Body of pancreas (tissue), 4 donors: ENCODE results near the gene USPL1. TPM values are rescaled to one million over a fixed set of nuclear protein-coding genes. Genes with fewer than 3 reads are reported as not detected.

ENCODE experiments used
- ATAC-seq: fragments of 150-250 bp; one replicate; pipeline ENCODE4 v1.9.1; 2016
- DNase-seq, 4 donors: peaks; one replicate each; pipeline ENCODE4 v3.0.0-alpha.2; 2019
- H3K27ac ChIP-seq, 4 donors: fragments of 200-600 bp; sonication (generic); 1 replicate in 3 of 4; 2 replicates in 1 of 4; pipeline versions ENCODE4 v1.5.1 to v1.6.1; 2016 to 2019; ENCODE audit warnings: mild to moderate bottlenecking in 1 of 4, mixed read lengths in 1 of 4, moderate library complexity in 1 of 4
- H3K27me3 ChIP-seq, 2 donors: fragments of 200-600 bp; sonication (generic); one replicate each; pipeline ENCODE4 v1.6.0; 2016; ENCODE audit warnings: mild to moderate bottlenecking in 1 of 2
- H3K36me3 ChIP-seq, 2 donors: fragments of 200-600 bp; sonication (generic); replicated peaks in 1 of 2; 2 replicates each; pipeline ENCODE4 v1.5.1; 2016; ENCODE audit warnings: low read depth in 2 of 2; ENCODE audit not compliant: insufficient read depth in 1 of 2
- H3K4me1 ChIP-seq: fragments of 200-600 bp; sonication (generic); one replicate; pipeline ENCODE4 v1.6.0; 2016
- H3K4me3 ChIP-seq, 2 donors: fragments of 200-600 bp; sonication (generic); 1 replicate in 1 of 2; 2 replicates in 1 of 2; pipeline ENCODE4 v1.5.1; 2016 to 2019
- H3K9me3 ChIP-seq, 3 donors: fragments of 200-600 bp; sonication (generic); 1 replicate in 2 of 3; 2 replicates in 1 of 3; pipeline ENCODE4 v1.5.1; 2016
- POLR2A ChIP-seq, 3 donors: fragments of 450-650 bp; IDR thresholded peaks; one replicate each; pipeline ENCODE4 v1.6.1; 2016; ENCODE audit warnings: antibody characterized with exemption in 3 of 3, mild to moderate bottlenecking in 2 of 3
- WGBS, 2 donors: methylation state at CpG; one replicate each; pipeline ENCODE4 v1.1.5; 2017; 5-methylcytosine and 5-hydroxymethylcytosine counted together
- intact Hi-C: fragments of 100-400 bp; cut with DNase I; formaldehyde crosslinking; loops from one replicate; pipeline ENCODE4 v1.15.1; 2023
- total RNA-seq, 2 donors: library from RNA; depleted of rRNA; stranded (reverse); fragments of >200 nt; gene quantifications; one replicate each; pipeline ENCODE4 v1.1.0, GENCODE V29; 2016
- TF ChIP-seq, protein P1 (sequence below), 7 experiments: fragments of 450-650 bp in 4 of 7; fragments of 200-600 bp in 3 of 7; sonication (generic) in 3 of 7; IDR thresholded peaks; one replicate each; pipeline ENCODE4 v1.5.1; 2016 to 2019; ENCODE audit warnings: antibody characterized with exemption in 7 of 7

USPL1 gene
- total RNA-seq, 2 donors from 2014 or later: 10.9 to 14.5 TPM

DNA sequence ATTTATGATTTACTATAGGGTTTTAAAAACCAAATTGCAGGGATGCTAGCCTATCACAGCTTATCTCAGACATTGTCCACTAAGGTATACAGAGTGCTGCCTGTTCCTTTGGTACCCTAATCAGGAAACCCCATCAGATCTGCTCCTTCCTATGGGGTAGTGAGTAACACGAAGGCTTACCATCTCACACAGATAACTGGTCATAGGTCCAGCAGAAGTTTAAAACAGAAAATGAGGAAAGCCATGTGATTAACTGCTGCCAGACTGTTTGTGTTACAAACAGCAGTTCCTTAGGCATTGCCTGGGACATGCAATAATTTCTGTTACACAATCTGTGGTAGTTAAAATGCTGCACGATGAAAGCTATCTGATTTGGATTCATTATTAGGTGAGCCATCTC lies 64.1 kb downstream of the USPL1 start:
- ATAC-seq: peak; percentile 48
- TF ChIP-seq, protein P1, sequence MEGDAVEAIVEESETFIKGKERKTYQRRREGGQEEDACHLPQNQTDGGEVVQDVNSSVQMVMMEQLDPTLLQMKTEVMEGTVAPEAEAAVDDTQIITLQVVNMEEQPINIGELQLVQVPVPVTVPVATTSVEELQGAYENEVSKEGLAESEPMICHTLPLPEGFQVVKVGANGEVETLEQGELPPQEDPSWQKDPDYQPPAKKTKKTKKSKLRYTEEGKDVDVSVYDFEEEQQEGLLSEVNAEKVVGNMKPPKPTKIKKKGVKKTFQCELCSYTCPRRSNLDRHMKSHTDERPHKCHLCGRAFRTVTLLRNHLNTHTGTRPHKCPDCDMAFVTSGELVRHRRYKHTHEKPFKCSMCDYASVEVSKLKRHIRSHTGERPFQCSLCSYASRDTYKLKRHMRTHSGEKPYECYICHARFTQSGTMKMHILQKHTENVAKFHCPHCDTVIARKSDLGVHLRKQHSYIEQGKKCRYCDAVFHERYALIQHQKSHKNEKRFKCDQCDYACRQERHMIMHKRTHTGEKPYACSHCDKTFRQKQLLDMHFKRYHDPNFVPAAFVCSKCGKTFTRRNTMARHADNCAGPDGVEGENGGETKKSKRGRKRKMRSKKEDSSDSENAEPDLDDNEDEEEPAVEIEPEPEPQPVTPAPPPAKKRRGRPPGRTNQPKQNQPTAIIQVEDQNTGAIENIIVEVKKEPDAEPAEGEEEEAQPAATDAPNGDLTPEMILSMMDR (IDR thresholded peaks at IDR 0.05): no peak
- no peak for TF ChIP-seq POLR2A (IDR thresholded peaks at IDR 0.05)

DNA sequence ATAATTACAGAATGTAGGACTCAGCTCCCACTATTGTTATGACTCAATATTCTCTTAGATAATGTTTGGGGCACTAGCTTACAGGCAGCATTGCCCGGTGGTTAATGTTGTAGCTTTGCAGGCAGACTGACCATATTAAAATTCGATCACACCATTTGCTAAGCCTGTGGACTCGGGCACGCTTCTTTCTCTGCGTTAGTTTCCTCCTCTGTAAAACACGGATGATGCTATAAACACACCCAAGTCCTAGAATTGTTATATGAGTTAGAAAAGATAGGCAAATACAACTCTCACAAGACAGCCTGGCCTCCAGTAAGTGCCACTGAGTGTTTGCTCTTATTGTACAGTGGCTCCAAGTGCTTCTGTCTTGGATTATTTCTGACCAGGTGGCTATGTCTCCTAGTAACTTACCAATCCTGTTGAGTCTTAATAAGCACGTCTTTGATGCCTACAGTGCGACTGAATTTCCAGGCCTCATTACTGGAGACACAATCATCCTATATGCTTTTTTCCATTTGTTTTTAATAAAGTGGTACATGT lies 67.7 kb downstream of the USPL1 start:
- intact Hi-C loops: no loop called here

More for the DNA sequence above, 64.1 kb downstream of the USPL1 start:
- H3K27ac ChIP-seq: no peak overlapping the region
- intact Hi-C loops: no loop called here
- 24 to 34% methylated on average over 2 of the region's 2 CpGs for WGBS, 2 donors
- H3K4me3 ChIP-seq: no peak overlapping the region
- no peak for DNase-seq
- no peaks in the 10 kb centered on the region for H3K9me3 ChIP-seq
- H3K36me3 ChIP-seq: no peaks in the 10 kb centered on the region
- H3K4me1 ChIP-seq: no peaks in the 10 kb centered on the region
- H3K27me3 ChIP-seq: no peaks in the 10 kb centered on the region

DNA sequence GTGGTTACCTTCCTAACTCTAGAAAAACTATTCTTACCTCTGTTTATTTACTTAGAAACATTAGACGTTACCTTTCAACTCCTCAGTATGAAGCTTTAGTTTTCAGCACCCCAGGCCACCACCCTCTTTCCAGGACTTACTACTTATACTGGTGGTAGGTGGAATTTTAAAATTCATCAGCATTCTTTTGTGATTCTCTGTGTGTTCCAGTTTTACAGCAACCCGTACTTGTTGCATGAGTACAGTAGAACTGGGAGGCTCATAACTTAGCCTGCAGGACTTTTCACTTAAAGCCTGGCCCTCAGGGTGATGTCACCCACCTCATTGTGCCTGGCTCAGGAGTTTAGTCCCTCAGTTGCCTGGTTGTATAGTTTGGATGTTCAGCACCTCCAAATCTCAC lies 68.3 kb downstream of the USPL1 start:
- WGBS, 2 donors: 58 to 69% methylated on average over 2 of the region's 2 CpGs
- no peaks in the 10 kb centered on the region for H3K27me3 ChIP-seq
- intact Hi-C loops: no loop called here
- no peaks in the 10 kb centered on the region for H3K4me1 ChIP-seq
- DNase-seq (no peak), ATAC-seq (no peak)
- no peaks in the 10 kb centered on the region for H3K36me3 ChIP-seq
- H3K4me3 ChIP-seq: no peak overlapping the region
- no peak for TF ChIP-seq POLR2A (IDR thresholded peaks at IDR 0.05)
- TF ChIP-seq, protein P1 (IDR thresholded peaks at IDR 0.05): no peak
- no peak overlapping the region for H3K27ac ChIP-seq
- H3K9me3 ChIP-seq: no peaks in the 10 kb centered on the region

More for the DNA sequence above, 67.7 kb downstream of the USPL1 start:
- TF ChIP-seq POLR2A (IDR thresholded peaks at IDR 0.05): no peak
- TF ChIP-seq, protein P1 (IDR thresholded peaks at IDR 0.05): no peak
- Histone ChIP-seq H3K9me3 (no peaks in the 10 kb centered on the region), H3K4me1 (no peaks in the 10 kb centered on the region), H3K4me3 (no peak overlapping the region), H3K27ac (no peak overlapping the region), H3K36me3 (no peaks in the 10 kb centered on the region), H3K27me3 (no peaks in the 10 kb centered on the region)
- 69 to 76% methylated on average over 8 of the region's 8 CpGs for WGBS, 2 donors
- DNase-seq (no peak), ATAC-seq (no peak)

DNA sequence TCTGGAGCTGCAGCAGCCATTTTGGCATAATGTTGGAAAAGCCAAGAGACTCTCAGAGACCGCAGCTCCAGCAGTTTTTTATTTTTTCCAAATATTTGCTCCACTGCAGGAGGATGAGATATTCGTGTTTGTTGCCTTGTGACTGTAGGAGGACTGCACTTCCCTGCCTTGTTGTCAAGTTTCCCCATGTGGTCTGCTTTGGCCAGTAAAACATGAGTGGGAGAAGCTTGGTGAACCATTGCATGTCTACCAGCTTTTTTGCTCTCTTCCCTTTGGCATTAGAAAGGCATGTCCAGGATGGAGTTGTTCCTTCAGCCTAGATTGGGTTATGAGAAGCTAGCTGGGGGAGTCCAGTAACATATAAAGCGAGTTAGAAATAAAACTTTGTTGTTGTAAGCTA lies 69.9 kb downstream of the USPL1 start:
- DNase-seq (no peak), ATAC-seq (no peak)
- H3K27me3 ChIP-seq: no peaks in the 10 kb centered on the region
- no peak for TF ChIP-seq POLR2A (IDR thresholded peaks at IDR 0.05)
- TF ChIP-seq, protein P1 (IDR thresholded peaks at IDR 0.05): no peak
- H3K36me3 ChIP-seq: no peaks in the 10 kb centered on the region
- no peak overlapping the region for H3K27ac ChIP-seq
- H3K9me3 ChIP-seq: no peaks in the 10 kb centered on the region
- no peaks in the 10 kb centered on the region for H3K4me1 ChIP-seq
- H3K4me3 ChIP-seq: no peak overlapping the region
- intact Hi-C loops: no loop called here
- WGBS, 2 donors: 73 to 77% methylated on average over 3 of the region's 3 CpGs

DNA sequence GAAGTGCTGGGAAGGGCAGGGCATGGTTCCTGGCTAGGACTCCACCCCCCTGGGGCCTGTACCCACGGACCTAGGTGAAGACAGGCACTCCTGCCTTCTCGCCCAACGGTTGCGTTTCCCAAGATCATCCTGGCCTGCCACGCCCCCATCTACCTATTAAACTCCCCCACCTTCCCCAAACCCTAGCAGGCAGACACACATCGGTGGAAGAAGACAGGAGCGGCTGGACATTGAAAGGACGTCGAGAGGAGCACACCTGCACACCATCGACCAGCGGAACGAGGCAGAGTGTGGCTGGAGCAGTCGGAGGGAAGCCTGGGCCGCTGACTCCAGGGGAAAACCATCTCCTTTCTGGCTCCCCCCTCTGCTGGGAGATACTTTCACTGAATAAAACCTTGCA lies 72.0 kb downstream of the USPL1 start:
- DNase-seq (no peak), ATAC-seq (no peak)
- 80 to 85% methylated on average over 14 of the region's 14 CpGs for WGBS, 2 donors
- H3K4me1 ChIP-seq: no peaks in the 10 kb centered on the region
- peak overlapping the region in 2 of 4 donors; percentile 49 to 63 for H3K27ac ChIP-seq
- TF ChIP-seq, protein P1 (IDR thresholded peaks at IDR 0.05): no peak
- TF ChIP-seq POLR2A (IDR thresholded peaks at IDR 0.05): no peak
- no peak overlapping the region for H3K4me3 ChIP-seq
- no peaks in the 10 kb centered on the region for H3K27me3 ChIP-seq
- intact Hi-C loops: no loop called here
- no peaks in the 10 kb centered on the region for H3K9me3 ChIP-seq
- H3K36me3 ChIP-seq: no peaks in the 10 kb centered on the region
